LNCaP clone FGC (cell line): ENCODE measurements around the gene GALNT14.

ENCODE experiments used
- DNase-seq: peaks from one replicate; pipeline ENCODE4 v3.0.0-alpha.2; 2011; ENCODE audit warnings: low read depth
- H3K4me3 ChIP-seq: 2 replicates; pipeline ENCODE4 v1.5.1; 2011; ENCODE audit warnings: mild to moderate bottlenecking, low read depth, low read length, control low read depth
- CTCF ChIP-seq: IDR thresholded peaks from 2 replicates; pipeline ENCODE4 v1.5.1; 2012; ENCODE audit warnings: mild to moderate bottlenecking; ENCODE audit not compliant: control insufficient read depth, insufficient read depth; ENCODE audit errors: extremely low read depth

Gene GALNT14

DNA sequence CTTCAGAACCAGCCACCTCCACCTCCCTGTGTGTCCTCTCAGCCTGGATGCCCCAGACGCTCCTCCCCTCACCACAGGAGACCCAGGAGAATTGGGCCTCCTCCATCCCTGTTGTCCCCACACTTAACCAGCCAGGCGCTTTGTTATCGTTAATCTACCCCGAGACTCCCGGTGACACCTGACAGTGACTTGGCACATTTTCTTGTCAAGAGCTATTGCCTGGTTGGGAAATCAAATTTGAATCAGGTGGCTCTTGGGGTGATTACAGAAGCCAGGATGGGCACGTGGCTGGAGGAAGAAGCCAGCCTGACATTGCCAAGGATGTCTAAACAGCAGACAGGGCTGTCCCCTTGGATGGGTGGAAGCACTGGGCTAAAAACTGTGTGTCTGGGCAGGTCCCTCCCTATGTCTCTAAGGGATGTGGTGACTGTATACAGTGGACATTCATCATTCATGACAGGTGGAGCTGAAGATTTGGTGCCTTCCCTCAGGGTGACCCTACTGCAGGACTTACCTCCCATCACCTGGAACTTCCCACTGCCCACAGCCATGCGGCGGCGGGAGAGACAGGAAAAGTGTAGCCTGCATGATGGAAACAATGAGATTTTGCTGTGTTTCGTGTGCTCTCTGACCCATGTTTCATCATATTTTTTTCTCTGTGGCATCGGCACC lies 173.8 kb downstream of the GALNT14 start:
- no peak for TF ChIP-seq CTCF
- no peak for DNase-seq
- no peak overlapping the region for H3K4me3 ChIP-seq

DNA sequence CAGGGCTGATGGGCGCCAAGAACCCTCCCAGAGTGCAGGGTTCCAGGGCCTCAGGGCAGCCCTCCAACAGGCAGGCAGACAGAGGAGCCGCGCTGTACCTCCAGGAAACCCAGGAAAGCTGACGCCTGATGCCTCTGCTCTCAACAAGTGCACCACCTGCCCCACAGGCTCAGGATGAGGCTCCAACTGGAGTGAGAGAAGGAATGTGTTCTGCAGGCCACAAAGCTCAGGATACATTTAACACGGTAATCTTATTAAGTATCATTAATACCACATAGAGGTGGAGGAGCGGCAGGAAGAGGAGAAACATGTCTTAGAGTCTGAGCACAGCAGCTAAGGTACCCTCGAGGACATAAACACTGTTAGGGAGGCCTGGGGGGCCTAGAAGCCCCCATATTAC lies 175.1 kb downstream of the GALNT14 start:
- no peak overlapping the region for H3K4me3 ChIP-seq
- no peak for DNase-seq
- no peak for TF ChIP-seq CTCF

DNA sequence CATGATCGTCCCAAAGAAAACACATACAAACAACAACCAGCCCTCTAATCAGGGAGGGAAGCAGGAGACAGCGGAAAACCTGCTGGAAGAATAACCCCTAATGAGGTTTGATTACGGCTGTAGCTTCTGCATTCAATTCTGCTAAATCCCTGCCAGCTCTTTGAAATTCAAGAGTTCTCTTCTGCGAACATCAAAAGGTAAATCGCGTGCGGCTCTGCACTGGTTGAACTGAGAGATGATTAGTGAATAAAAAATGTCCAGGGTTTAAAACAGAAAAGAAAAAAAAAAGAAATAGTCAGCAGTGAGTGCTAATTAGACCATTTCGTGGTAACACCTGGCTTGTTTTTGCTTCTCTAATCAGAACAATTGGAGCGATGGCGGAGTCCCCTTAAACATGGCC lies 178.0 kb downstream of the GALNT14 start:
- DNase-seq, result no peak
- no peak for TF ChIP-seq CTCF
- no peak overlapping the region for H3K4me3 ChIP-seq

GRCh38 chr2:30959653-30960052 lies 178.6 kb downstream of the GALNT14 start:
- DNase-seq, result no peak
- no peak for TF ChIP-seq CTCF
- H3K4me3 ChIP-seq, result no peak overlapping the region

DNA sequence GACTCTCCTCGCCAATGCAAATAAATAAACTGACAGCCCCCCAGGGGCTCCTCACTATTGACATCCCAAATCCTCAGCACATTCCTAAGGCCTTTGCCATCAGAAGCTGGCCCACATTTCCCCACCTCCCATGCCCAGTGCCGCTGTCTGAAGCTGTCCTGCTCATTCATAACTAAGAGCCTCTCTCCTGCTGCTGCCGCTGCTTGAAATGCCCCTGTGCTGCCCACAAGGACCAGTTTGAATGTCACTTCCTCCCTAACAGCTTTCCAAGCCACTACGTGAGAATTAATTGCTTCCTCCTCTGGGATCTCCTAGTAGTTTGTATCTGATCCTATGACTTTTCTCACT lies 179.3 kb downstream of the GALNT14 start:
- H3K4me3 ChIP-seq, result no peak overlapping the region
- no peak for DNase-seq
- TF ChIP-seq CTCF, result no peak

- DNase-seq, result no peak
- no peak overlapping the region for H3K4me3 ChIP-seq
- no peak for TF ChIP-seq CTCF
Observed at GRCh38 chr2:30958193-30958917, 179.9 kb downstream of the GALNT14 start.

DNA sequence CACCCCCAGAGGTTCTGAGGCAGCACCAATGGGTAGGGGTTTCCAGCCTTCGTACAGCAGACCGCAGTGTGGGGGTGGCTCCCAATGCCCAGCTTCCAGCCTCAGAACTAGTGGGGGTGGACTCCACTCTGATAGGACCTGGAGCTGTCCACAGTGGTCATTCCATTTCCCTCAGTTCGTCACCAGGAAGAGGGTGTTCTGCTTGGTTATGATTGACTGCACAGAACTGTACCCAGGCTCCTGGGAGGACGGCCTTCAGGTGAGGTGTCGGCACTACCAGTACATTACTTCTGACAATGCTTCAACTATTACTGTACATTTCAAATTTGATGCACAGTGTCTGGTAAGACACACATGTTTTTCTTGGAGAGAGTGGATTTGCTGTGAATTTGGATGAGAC lies 180.6 kb downstream of the GALNT14 start:
- no peak for DNase-seq
- no peak overlapping the region for H3K4me3 ChIP-seq
- no peak for TF ChIP-seq CTCF
